ENCODE data around the gene CAPNS2.

The CAPNS2 gene

GRCh38 chr16:55527885-55528284 is 38.6 kb upstream of the CAPNS2 start:
- Histone ChIP-seq H3K4me1 (ENCODE audit: control insufficient read depth, low read length) (no peaks in the 10 kb centered on the region), H3K79me2 (ENCODE audit: control insufficient read depth, low read length) (no peaks in the 10 kb centered on the region), H3K27ac (ENCODE audit: low read depth, low read length) (no peak overlapping the region), H3K36me3 (ENCODE audit: control insufficient read depth, low read length) (no peaks in the 10 kb centered on the region), H4K20me1 (ENCODE audit: control insufficient read depth, insufficient read depth, low read depth, low read length) (no peaks in the 10 kb centered on the region), H3K9me2 (replicated peaks; ENCODE audit: control insufficient read depth, low read length) (no peaks in the 10 kb centered on the region), H3F3A (ENCODE audit: control insufficient read depth, insufficient read depth) (no peaks in the 10 kb centered on the region), H3K9me3 (ENCODE audit: control insufficient read depth, insufficient read depth, low read length) (no peaks in the 10 kb centered on the region), H3K4me3 (ENCODE audit: low read length) (no peak overlapping the region), H3K4me2 (ENCODE audit: low read length) (no peak overlapping the region), H3K27me3 (ENCODE audit: control insufficient read depth, low read length) (no peaks in the 10 kb centered on the region)
- TF ChIP-seq EZH2phosphoT487 (IDR thresholded peaks at IDR 0.05; ENCODE audit: borderline replicate concordance, low read length) (no peak), CTCF (IDR thresholded peaks at IDR 0.05; ENCODE audit: low read depth, low read length, poor library complexity, severe bottlenecking) (no peak)

- H3K27me3 ChIP-seq (ENCODE audit: control insufficient read depth, low read length): no peaks in the 10 kb centered on the region
Measured at GRCh38 chr16:55529018-55529417, 37.5 kb upstream of the CAPNS2 start.

GRCh38 chr16:55530316-55530856 is 36.1 kb upstream of the CAPNS2 start:
- no peaks in the 10 kb centered on the region for H4K20me1 ChIP-seq (ENCODE audit: control insufficient read depth, insufficient read depth, low read depth, low read length)
- no peaks in the 10 kb centered on the region for H3K36me3 ChIP-seq (ENCODE audit: control insufficient read depth, low read length)
- no peak for TF ChIP-seq CTCF (IDR thresholded peaks at IDR 0.05; ENCODE audit: low read depth, low read length, poor library complexity, severe bottlenecking)
- no peak for TF ChIP-seq EZH2phosphoT487 (IDR thresholded peaks at IDR 0.05; ENCODE audit: borderline replicate concordance, low read length)
- H3K4me1 ChIP-seq (ENCODE audit: control insufficient read depth, low read length): no peaks in the 10 kb centered on the region
- H3K79me2 ChIP-seq (ENCODE audit: control insufficient read depth, low read length): no peaks in the 10 kb centered on the region
- H3K4me3 ChIP-seq (ENCODE audit: low read length): no peak overlapping the region
- no peaks in the 10 kb centered on the region for H3K9me2 ChIP-seq (replicated peaks; ENCODE audit: control insufficient read depth, low read length)
- H3K27me3 ChIP-seq (ENCODE audit: control insufficient read depth, low read length): no peaks in the 10 kb centered on the region
- H3K4me2 ChIP-seq (ENCODE audit: low read length): no peak overlapping the region
- no peaks in the 10 kb centered on the region for H3F3A ChIP-seq (ENCODE audit: control insufficient read depth, insufficient read depth)
- no peaks in the 10 kb centered on the region for H3K9me3 ChIP-seq (ENCODE audit: control insufficient read depth, insufficient read depth, low read length)
- no peak overlapping the region for H3K27ac ChIP-seq (ENCODE audit: low read depth, low read length)

More at GRCh38 chr16:55529018-55529417, 37.5 kb upstream of the CAPNS2 start:
- Histone ChIP-seq H3K27ac (ENCODE audit: low read depth, low read length) (no peak overlapping the region), H3K4me3 (ENCODE audit: low read length) (no peak overlapping the region), H3K9me3 (ENCODE audit: control insufficient read depth, insufficient read depth, low read length) (no peaks in the 10 kb centered on the region), H3K9me2 (replicated peaks; ENCODE audit: control insufficient read depth, low read length) (no peaks in the 10 kb centered on the region), H3K79me2 (ENCODE audit: control insufficient read depth, low read length) (no peaks in the 10 kb centered on the region), H3F3A (ENCODE audit: control insufficient read depth, insufficient read depth) (no peaks in the 10 kb centered on the region), H3K36me3 (ENCODE audit: control insufficient read depth, low read length) (no peaks in the 10 kb centered on the region), H3K4me2 (ENCODE audit: low read length) (no peak overlapping the region), H4K20me1 (ENCODE audit: control insufficient read depth, insufficient read depth, low read depth, low read length) (no peaks in the 10 kb centered on the region), H3K4me1 (ENCODE audit: control insufficient read depth, low read length) (no peaks in the 10 kb centered on the region)
- TF ChIP-seq CTCF (IDR thresholded peaks at IDR 0.05; ENCODE audit: low read depth, low read length, poor library complexity, severe bottlenecking) (no peak), EZH2phosphoT487 (IDR thresholded peaks at IDR 0.05; ENCODE audit: borderline replicate concordance, low read length) (no peak)

All from DOHH2 (cell line).